Stomach (tissue), 4 donors: Measurements from ENCODE around the gene MIPOL1.

Experiments used
- EP300 ChIP-seq: sonication (generic); formaldehyde crosslinking; IDR thresholded peaks from one replicate; pipeline ENCODE4 v1.6.1; 2017; ENCODE audit warnings: antibody characterized with exemption
- POLR2A ChIP-seq, 4 donors: fragments of 450-650 bp; IDR thresholded peaks; one replicate each; pipeline ENCODE4 v1.6.1; 2016; ENCODE audit warnings: antibody characterized with exemption in 4 of 4, control low read depth in 2 of 4, mild to moderate bottlenecking in 1 of 4, moderate library complexity in 1 of 4
- POLR2AphosphoS5 ChIP-seq, 3 donors: sonication (generic); formaldehyde crosslinking; IDR thresholded peaks; one replicate each; pipeline ENCODE4 v1.6.1; 2016; ENCODE audit warnings: antibody characterized with exemption in 3 of 3
- TF ChIP-seq, protein P1 (sequence below), 7 experiments: fragments of 450-650 bp in 4 of 7; fragments of 200-600 bp in 3 of 7; sonication (generic) in 3 of 7; IDR thresholded peaks; one replicate each; pipeline ENCODE4 v1.5.1; 2016 to 2019; ENCODE audit warnings: antibody characterized with exemption in 7 of 7, control low read depth in 2 of 7, mild to moderate bottlenecking in 1 of 7

DNA sequence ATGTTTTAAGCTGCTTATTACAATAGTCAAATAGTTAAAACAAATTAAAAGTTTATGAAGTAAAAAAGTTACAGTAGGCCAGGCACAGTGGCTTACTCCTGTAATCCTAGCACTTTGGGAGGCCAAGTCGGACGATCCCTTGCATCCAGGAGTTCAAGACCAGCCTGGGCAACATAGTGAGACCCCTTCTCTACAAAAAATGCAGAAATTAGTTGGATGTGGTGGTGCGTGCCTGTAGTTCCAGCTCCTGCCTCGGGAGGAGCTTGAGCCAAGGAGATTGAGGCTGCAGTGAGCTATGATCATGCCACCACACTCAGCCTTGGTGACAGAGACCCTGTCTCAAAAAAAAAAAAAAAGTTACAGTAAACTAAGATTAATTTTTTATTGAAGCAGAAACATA lies 142.6 kb downstream of the MIPOL1 start:
- TF ChIP-seq, protein P1, sequence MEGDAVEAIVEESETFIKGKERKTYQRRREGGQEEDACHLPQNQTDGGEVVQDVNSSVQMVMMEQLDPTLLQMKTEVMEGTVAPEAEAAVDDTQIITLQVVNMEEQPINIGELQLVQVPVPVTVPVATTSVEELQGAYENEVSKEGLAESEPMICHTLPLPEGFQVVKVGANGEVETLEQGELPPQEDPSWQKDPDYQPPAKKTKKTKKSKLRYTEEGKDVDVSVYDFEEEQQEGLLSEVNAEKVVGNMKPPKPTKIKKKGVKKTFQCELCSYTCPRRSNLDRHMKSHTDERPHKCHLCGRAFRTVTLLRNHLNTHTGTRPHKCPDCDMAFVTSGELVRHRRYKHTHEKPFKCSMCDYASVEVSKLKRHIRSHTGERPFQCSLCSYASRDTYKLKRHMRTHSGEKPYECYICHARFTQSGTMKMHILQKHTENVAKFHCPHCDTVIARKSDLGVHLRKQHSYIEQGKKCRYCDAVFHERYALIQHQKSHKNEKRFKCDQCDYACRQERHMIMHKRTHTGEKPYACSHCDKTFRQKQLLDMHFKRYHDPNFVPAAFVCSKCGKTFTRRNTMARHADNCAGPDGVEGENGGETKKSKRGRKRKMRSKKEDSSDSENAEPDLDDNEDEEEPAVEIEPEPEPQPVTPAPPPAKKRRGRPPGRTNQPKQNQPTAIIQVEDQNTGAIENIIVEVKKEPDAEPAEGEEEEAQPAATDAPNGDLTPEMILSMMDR (IDR thresholded peaks at IDR 0.05): no peak
- no peak for TF ChIP-seq POLR2A (IDR thresholded peaks at IDR 0.05)
- no peak for TF ChIP-seq EP300
- no peak for TF ChIP-seq POLR2AphosphoS5 (IDR thresholded peaks at IDR 0.05)
